Endodermal cell (in vitro differentiated cells): ENCODE data around the gene ADI1. TPM values are rescaled to one million over a fixed set of nuclear protein-coding genes. Genes with fewer than 3 reads are reported as not detected.

Experiments used
- DNase-seq: peaks from one replicate; pipeline ENCODE4 v3.0.0-alpha.2; 2017
- H3K27ac ChIP-seq: 2 replicates; pipeline ENCODE4 v1.5.1; 2013; ENCODE audit warnings: mild to moderate bottlenecking, low read depth, low read length, moderate library complexity
- H3K27me3 ChIP-seq: 2 replicates; pipeline ENCODE4 v1.6.1; 2013; ENCODE audit warnings: mild to moderate bottlenecking, low read length, moderate library complexity; ENCODE audit not compliant: insufficient read depth, control insufficient read depth, poor library complexity, severe bottlenecking
- H3K36me3 ChIP-seq: 2 replicates; pipeline ENCODE4 v1.7.0; 2013; ENCODE audit warnings: mild to moderate bottlenecking, low read length, moderate library complexity; ENCODE audit not compliant: control insufficient read depth, insufficient read depth
- H3K4me1 ChIP-seq: one replicate; pipeline ENCODE4 v1.7.0; 2013; ENCODE audit warnings: low read length; ENCODE audit not compliant: control insufficient read depth, insufficient read depth
- H3K4me3 ChIP-seq: 2 replicates; pipeline ENCODE4 v1.5.1; 2013; ENCODE audit warnings: mild to moderate bottlenecking, low read length, moderate library complexity
- H3K9ac ChIP-seq: 2 replicates; pipeline ENCODE4 v1.6.1; 2013; ENCODE audit warnings: mild to moderate bottlenecking, low read length, moderate library complexity; ENCODE audit not compliant: poor library complexity, severe bottlenecking; ENCODE audit errors: extremely low read depth
- H3K9me3 ChIP-seq: 2 replicates; pipeline ENCODE4 v1.6.1; 2013; ENCODE audit warnings: mild to moderate bottlenecking, low read length, moderate library complexity; ENCODE audit not compliant: control insufficient read depth
- H3K27ac Mint-ChIP-seq: 2 replicates; pipeline ENCODE4 v1.8.0; 2020; ENCODE audit warnings: mixed read lengths
- H3K27me3 Mint-ChIP-seq: 2 replicates; pipeline ENCODE4 v1.8.0; 2021; ENCODE audit warnings: mild to moderate bottlenecking, mixed read lengths; ENCODE audit not compliant: insufficient read depth
- H3K36me3 Mint-ChIP-seq: 2 replicates; pipeline ENCODE4 v1.8.0; 2020; ENCODE audit warnings: low read depth, mixed read lengths
- H3K4me1 Mint-ChIP-seq: 2 replicates; pipeline ENCODE4 v1.8.0; 2020; ENCODE audit warnings: mixed read lengths
- H3K4me3 Mint-ChIP-seq: 2 replicates; pipeline ENCODE4 v1.8.0; 2020; ENCODE audit warnings: mild to moderate bottlenecking, moderate library complexity, mixed read lengths
- H3K9me3 Mint-ChIP-seq: 2 replicates; pipeline ENCODE4 v1.8.0; 2020; ENCODE audit warnings: mild to moderate bottlenecking, mixed read lengths
- CTCF ChIP-seq: fragments of 200-600 bp; sonication (generic); conservative IDR thresholded peaks from 2 replicates; pipeline ENCODE4 v1.5.0; 2021; ENCODE audit warnings: antibody characterized with exemption, mild to moderate bottlenecking
- WGBS, 2 experiments: methylation state at CpG; one replicate each; pipeline versions ENCODE4 v1.1.5 to v1.1.7; 2013; ENCODE audit warnings: missing lambda C conversion rate in 2 of 2, mixed read lengths in 1 of 2; ENCODE audit not compliant: insufficient coverage in 1 of 2, insufficient read length in 1 of 2; 5-methylcytosine and 5-hydroxymethylcytosine counted together
- total RNA-seq, 2 donors: library from RNA; stranded (reverse); fragmentation: NEBNext Ultra II Directional in 1 of 2; extraction: Animal tissue kit (Norgen Biotek cat#: 25700) in 1 of 2; gene quantifications; 2 replicates in 1 of 2; 3 replicates in 1 of 2; pipeline ENCODE4 v1.2.1, GENCODE V29; 2021

Gene ADI1
- total RNA-seq, 2 donors from 2014 or later = 27.1 to 40.1 TPM

DNA sequence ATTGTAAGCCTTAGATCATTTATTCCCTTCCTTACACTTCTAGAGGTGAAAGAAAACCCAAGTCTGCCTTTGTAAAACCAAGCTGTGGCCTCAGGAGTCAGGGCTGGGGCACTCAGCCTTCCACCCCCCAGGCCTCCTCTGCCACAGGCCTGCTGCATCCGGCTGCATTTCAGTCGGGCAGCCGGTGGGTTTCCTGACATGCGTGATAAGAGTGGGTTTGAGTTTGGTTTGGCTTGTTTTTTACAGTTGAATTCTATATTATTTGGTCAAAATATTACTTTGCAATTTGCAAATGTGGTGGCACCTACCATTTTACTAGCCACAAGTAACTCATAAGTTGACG is 42.4 kb downstream of the ADI1 start:
- Histone ChIP-seq H3K9me3 (no peaks in the 10 kb centered on the region), H3K9ac (no peak overlapping the region), H3K27ac (peak overlapping the region; percentile 89), H3K4me3 (no peak overlapping the region), H3K4me1 (no peaks in the 10 kb centered on the region), H3K27me3 (no peaks in the 10 kb centered on the region), H3K36me3 (peaks cover 9% of the 10 kb centered on the region)
- H3K9me3 Mint-ChIP-seq = no peaks in the 10 kb centered on the region
- H3K27ac Mint-ChIP-seq = no peak overlapping the region
- H3K4me3 Mint-ChIP-seq = no peak overlapping the region
- no peaks in the 10 kb centered on the region for H3K27me3 Mint-ChIP-seq
- TF ChIP-seq CTCF = no peak
- 93 to 98% methylated on average over 3 to 4 of the region's 5 CpGs for WGBS, 2 experiments
- H3K4me1 Mint-ChIP-seq = no peaks in the 10 kb centered on the region
- H3K36me3 Mint-ChIP-seq = peaks cover 34% of the 10 kb centered on the region
- no peak for DNase-seq

DNA sequence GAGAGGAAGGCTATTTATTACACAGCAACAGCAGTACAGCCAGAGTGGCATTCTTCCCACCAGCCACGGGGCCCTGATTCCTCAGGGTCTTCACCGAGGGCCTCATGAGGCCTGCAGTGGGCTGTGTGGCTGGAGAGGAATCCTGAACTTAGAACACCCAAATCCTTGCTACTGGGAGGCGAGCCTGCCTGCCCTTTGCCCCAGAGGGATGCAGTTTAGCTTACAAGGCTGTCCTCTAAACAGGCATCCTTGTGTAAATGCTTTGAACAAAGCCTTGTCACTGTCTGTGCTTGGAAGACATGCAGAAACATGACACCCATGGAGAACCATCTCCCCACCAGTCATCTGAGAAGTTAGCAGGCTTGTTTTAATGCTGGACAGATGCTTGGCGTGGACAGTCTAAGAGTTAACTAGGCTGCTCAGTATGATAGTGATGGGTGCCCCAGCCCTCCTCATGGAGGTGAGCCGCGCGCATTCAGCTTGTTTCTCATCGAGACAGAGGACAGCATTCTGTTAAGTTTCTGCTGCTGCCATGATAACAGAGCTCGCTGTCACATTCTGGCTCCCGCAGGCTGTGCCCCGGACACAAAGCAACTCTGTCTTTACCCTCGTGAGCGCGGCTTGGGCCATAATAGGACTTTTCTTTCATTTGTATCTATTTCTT is 42.9 kb downstream of the ADI1 start:
- Histone ChIP-seq H3K27ac (peak overlapping the region; percentile 89), H3K4me3 (no peak overlapping the region), H3K27me3 (no peaks in the 10 kb centered on the region), H3K36me3 (peaks cover 9% of the 10 kb centered on the region), H3K9me3 (no peaks in the 10 kb centered on the region), H3K9ac (no peak overlapping the region), H3K4me1 (no peaks in the 10 kb centered on the region)
- no peaks in the 10 kb centered on the region for H3K4me1 Mint-ChIP-seq
- H3K4me3 Mint-ChIP-seq = no peak overlapping the region
- TF ChIP-seq CTCF = no peak
- H3K36me3 Mint-ChIP-seq = peaks cover 32% of the 10 kb centered on the region
- no peak overlapping the region for H3K27ac Mint-ChIP-seq
- DNase-seq = no peak
- H3K9me3 Mint-ChIP-seq = no peaks in the 10 kb centered on the region
- no peaks in the 10 kb centered on the region for H3K27me3 Mint-ChIP-seq
- WGBS, 2 experiments = 87% methylated on average over 14 of the region's 14 CpGs

GRCh38 chr2:3475771-3476170 is 43.6 kb downstream of the ADI1 start:
- Histone ChIP-seq H3K27ac (peak overlapping the region; percentile 89), H3K27me3 (no peaks in the 10 kb centered on the region), H3K36me3 (peaks cover 13% of the 10 kb centered on the region), H3K4me1 (no peaks in the 10 kb centered on the region), H3K4me3 (no peak overlapping the region), H3K9ac (no peak overlapping the region), H3K9me3 (no peaks in the 10 kb centered on the region)
- no peak for TF ChIP-seq CTCF
- Mint-ChIP-seq H3K27me3 (no peaks in the 10 kb centered on the region), H3K27ac (no peak overlapping the region), H3K4me3 (no peak overlapping the region), H3K4me1 (no peaks in the 10 kb centered on the region), H3K9me3 (no peaks in the 10 kb centered on the region), H3K36me3 (peaks cover 33% of the 10 kb centered on the region)
- no peak for DNase-seq
- 95 to 99% methylated on average over 28 of the region's 28 CpGs for WGBS, 2 experiments
